Activated gamma-delta T cell treated with Interleukin-2 at 50 U/mL for 16 hours (primary cell): ENCODE results near the gene SEL1L2.

ENCODE experiments used
- DNase-seq: peaks from one replicate; pipeline ENCODE4 v3.0.0-alpha.2; 2020

Gene SEL1L2

GRCh38 chr20:13862245-13862644, 128.2 kb downstream of the SEL1L2 start:
- DNase-seq = no peak

DNA sequence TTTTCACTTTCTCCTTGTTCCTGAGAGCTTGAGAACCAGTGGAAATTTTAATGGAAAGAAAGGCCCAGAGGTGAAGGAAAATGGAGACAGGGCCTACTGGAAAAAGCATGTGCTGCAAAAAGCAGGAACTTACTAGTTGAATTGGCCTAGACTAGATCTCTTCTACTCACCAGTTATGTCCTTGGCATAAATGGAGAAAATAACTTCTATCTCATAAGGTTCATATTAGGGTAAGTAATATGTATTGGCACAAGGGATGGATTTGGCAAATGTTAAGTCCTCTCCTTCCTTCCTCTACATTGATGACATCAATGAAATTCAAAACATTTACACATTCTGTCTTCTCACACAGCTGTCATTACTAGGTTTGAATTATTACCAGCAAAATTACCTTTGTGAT, 131.5 kb downstream of the SEL1L2 start:
- DNase-seq = no peak

DNA sequence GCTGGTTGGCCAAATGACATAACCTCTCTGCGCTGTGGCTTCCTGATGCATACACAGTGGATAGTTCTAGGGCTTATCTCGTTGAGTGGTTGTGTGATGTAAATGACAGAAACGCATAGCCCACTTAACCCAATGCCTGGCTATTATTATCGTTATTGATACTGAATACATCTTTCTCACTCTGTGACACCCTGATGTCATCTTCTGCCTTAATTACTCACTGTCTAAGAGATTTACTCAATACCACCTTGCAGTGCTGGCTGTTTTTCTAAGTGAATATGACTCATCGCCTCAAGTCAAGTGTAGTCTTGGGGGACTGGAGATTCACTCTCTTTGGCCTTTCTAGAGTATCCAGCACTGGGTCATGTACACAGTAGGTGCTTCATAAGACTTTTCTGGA, 132.0 kb downstream of the SEL1L2 start:
- DNase-seq = no peak

GRCh38 chr20:13857961-13858360, 132.5 kb downstream of the SEL1L2 start:
- no peak for DNase-seq

DNA sequence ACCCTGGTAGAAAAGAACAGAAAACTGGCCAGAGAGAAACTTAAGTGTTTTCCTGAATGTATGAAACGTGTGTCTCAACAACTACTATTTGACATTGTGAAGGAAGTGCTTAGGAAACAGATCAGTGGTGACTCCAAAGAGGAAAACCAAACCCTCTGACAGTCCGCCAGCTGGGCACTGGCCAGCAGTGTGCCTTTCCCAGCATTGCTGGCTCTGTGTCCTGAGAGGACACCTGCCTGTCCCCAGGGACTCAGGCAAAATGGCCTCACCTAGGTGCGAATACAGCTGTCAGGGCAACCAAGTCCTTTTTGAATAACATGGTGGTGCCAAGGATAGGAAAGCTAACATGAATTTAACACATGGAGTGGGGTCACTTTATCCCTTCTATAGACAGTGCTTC, 133.1 kb downstream of the SEL1L2 start:
- no peak for DNase-seq

DNA sequence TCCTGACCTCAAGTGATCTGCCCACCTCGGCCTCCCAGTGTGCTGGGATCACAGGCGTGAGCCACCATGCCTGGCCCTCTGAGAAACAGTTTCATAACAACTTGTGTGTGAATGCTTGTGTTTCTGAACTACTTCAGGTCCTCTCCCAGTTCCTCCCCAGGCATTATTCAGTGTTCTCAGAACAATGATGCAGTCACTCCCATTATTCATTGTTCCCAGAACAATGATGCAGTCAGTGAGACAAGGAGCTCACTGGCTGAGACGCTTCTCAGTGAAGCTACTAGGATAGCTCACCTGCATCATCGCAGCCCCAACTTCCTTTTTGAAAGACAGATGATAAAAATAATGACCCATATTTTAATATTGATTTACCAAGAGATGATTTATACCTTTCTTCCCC, 134.1 kb downstream of the SEL1L2 start:
- DNase-seq = no peak

- no peak for DNase-seq
Measured at GRCh38 chr20:13855613-13856012, 134.8 kb downstream of the SEL1L2 start.

DNA sequence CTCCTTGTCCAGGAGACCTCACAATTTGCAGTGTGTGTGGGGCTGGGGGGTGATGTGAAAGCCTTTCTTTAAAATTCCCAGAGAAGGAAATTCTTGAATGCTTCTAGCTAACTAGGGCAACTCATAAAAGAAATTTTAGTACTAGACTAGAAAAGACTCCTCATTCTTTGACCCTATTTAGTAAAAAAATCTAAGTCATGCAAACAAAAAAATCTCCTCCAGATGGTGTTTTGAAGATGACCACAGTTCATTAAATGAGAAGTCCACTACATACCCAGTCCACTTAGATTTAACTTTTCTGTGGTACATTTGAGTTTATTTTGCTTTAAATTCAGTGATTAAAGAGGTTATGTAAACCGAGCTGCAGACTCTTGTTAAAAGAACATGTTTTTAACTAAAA, 138.1 kb downstream of the SEL1L2 start:
- DNase-seq = no peak

- no peak for DNase-seq
Measured at GRCh38 chr20:13851279-13851678, 139.1 kb downstream of the SEL1L2 start.

DNA sequence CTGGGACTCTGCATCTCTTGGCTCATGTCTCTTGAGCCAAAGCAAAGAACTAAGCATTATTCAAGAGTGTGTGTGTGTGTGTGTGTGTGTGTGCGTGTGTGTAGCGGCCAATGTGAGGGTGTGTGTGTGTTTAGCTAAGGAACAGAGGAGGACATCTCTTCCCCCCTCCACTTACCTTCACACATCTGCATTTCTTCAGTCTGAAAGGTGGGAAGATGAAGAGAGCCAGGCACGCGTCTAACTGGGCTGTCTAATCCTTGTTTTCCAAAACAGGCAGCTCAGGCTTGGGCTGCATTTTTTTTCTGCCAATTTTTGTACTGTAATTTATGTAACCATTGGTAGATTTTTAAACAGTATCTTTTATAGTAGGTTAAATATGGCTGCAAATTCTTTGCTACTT, 146.1 kb downstream of the SEL1L2 start:
- DNase-seq = no peak

DNA sequence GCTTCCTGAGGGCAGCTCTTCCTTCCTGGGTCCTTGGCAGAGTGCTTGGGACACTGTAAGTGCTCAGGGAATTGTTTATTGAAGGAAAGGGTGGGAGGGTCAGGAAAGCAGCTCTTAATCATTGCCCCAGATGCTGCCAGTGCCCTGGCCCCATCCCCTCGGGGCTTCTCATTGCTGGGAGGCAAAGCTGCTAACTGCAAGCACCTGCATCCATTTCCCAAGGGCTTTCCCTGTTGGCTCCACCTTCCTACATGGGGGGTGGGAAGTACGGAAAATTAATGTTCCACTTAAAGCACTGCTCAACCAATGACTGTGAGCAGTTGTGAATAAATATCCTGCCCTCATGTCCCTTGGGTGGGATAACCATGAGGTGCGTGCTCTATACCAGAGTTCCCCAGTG, 149.2 kb downstream of the SEL1L2 start:
- no peak for DNase-seq

DNA sequence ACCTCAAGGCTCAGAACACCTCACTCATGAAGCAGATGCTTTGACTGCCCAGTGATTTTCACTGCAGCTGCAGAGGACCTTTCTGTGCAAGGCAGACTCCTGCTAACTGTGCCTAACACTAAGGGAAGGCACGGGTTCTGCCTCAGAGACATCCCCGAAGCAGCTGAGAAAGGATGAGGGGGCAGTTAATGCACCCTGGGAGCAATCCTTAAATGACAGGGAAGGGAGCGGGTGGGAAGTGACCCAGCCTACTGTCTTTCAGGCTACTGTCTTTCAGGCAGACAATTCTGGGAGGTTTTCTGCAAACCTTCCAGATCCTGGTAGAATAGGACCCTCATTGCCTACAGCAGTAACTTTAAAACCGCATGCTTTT, 150.3 kb downstream of the SEL1L2 start:
- DNase-seq = no peak

DNA sequence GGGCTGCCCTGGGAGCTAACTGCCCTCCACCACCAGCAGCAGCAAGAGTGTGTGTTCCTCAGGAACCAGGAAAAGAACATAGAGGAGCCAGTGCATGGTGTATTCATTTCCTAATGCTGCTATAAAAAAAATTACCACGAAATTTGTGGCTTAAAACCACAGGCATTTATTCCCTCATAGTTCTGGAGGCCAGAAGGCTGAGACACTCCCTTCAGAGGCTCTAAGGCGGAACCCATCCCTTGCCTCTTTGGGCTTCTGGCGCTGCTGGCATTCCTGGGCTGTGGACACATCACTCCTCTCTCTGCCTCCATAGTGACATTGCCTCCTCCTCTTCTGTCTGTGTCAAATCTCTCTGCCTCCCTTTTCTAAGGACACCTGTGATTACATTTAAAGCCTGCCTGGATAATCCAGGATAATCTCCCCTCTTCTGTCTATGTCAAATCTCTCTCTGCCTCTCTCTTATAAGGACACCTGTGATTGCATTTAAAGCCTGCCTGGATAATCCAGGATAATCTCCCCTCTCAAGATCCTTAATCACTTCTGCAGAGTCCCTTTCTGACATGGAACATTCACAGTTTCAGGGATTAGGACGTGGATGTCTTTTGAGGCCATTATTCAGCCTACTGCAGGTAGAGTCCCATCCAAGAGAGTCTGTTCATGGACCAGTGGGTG, 150.9 kb downstream of the SEL1L2 start:
- no peak for DNase-seq

- no peak for DNase-seq
Measured at GRCh38 chr20:13838664-13839063, 151.8 kb downstream of the SEL1L2 start.

DNA sequence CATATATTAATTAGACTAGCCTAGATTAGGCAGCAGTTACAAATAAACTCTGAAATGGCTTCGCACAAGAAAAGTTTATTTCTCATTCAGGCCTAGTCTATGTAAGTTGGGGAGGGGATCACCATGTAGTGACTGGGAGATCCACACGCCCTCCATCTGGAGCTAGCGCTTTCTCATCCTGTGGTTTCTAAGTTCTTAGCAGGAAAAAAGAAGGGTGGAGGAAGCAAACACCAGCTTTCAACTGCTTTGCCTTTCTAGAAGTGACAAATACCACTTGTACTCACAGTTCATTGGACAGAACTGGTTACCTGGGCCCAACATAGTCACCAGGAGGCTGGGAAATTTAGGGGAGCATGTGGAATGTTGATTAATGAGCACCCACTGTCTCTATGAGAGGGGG, 158.9 kb downstream of the SEL1L2 start:
- no peak for DNase-seq

GRCh38 chr20:13825465-13825864, 164.9 kb downstream of the SEL1L2 start:
- DNase-seq = no peak

- DNase-seq = no peak
Measured at GRCh38 chr20:13824459-13824858, 166.0 kb downstream of the SEL1L2 start.

DNA sequence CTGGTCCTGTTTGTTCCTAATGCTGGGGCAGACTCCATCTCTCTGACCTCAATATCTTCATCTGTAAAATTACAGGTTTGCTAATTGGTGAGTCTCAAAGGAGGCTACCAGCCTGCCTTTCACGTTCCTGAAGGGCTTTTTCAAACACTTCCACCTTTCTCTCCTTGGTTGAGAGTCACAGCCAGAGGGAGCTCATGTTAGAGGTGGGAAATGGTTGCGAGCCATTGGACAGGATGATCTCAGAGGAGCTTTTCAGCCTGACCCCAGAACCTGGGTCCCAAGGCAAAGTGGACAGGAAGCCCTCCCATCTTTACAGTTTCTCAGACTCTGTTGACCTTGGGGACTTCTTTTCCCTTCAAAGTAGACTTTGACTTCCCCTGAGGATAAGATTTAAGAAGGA, 168.0 kb downstream of the SEL1L2 start:
- no peak for DNase-seq

GRCh38 chr20:13821876-13822275, 168.5 kb downstream of the SEL1L2 start:
- DNase-seq = no peak

GRCh38 chr20:13819885-13820645, 170.3 kb downstream of the SEL1L2 start:
- no peak for DNase-seq

DNA sequence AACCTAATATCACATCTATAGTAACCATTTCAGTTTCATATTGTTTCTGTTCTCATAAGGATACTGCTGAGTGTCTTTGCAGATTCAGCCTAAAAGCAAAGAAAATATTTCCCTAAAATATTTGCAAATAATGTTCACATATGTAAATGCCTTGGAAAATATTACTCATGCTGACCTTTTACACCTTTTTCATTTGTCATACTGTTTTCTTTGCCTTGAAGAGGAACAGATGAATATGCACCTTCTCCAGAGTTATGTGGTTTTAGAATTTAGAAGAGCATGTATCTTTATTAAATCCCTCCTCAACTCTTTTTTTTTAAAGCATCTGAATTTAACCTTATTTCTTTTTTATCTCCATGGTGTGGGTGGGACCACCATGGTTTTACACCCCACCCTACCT, 173.1 kb downstream of the SEL1L2 start:
- no peak for DNase-seq

GRCh38 chr20:13816757-13817156, 173.7 kb downstream of the SEL1L2 start:
- DNase-seq = no peak

DNA sequence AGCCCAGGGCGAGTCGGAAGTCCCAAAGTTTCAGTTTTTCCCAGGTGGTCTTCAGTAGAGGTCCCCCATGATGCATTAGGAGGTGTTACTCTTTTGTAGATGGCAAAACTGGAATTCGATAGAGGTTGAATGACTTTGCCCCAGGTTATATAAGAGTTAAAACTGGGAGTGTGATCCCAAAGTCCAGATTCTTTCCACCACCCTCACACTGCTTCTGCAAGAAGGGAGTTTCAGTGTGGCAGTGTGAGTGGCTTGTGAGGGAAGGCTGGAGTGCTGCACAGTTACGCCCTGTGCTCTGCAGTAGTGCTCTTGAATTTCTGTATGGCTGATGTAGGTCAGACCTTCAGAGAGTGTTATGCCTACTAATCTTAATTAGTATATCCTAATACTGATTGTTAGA, 175.7 kb downstream of the SEL1L2 start:
- no peak for DNase-seq

DNA sequence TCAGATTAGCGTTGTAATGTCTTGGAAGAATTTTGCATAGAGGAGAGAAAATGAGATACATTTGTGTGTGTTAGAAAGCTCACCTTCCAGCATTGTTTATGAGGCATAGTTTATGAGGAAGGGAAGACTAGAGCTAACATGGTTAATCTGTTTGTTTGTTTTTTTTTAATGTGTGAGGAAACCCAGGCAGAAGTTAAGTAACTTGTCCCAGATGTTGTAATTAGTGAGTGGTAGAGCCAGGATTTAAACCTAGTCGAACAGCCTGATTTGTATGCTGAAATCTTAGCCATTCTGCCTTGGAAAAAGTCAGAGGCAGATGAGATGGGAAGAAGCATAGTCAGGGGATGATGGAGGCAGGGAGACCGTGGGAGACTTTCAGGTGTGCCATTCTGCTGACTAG, 176.5 kb downstream of the SEL1L2 start:
- DNase-seq = no peak

GRCh38 chr20:13810446-13810845, 180.0 kb downstream of the SEL1L2 start:
- no peak for DNase-seq
